IPS-18c (cell line): Measurements from ENCODE around the gene FCSK.
A peak's percentile ranks its signal among the peaks of the same experiment; 100 is the strongest.
"Not testable (repeated sequence)": the region's sequence is repeated elsewhere in the genome, so short reads cannot be mapped to it uniquely, and the experiment has no call there.

Source experiments
- H3K4me3 ChIP-seq: 2 replicates; pipeline ENCODE4 v1.7.0; 2013; ENCODE audit warnings: low read depth, mild to moderate bottlenecking, low read length, moderate library complexity; ENCODE audit not compliant: insufficient read depth
- H3K9me3 ChIP-seq: one replicate; pipeline ENCODE4 v1.6.1; 2013; ENCODE audit warnings: mild to moderate bottlenecking, low read length, moderate library complexity; ENCODE audit not compliant: control insufficient read depth, insufficient read depth

FCSK gene

DNA sequence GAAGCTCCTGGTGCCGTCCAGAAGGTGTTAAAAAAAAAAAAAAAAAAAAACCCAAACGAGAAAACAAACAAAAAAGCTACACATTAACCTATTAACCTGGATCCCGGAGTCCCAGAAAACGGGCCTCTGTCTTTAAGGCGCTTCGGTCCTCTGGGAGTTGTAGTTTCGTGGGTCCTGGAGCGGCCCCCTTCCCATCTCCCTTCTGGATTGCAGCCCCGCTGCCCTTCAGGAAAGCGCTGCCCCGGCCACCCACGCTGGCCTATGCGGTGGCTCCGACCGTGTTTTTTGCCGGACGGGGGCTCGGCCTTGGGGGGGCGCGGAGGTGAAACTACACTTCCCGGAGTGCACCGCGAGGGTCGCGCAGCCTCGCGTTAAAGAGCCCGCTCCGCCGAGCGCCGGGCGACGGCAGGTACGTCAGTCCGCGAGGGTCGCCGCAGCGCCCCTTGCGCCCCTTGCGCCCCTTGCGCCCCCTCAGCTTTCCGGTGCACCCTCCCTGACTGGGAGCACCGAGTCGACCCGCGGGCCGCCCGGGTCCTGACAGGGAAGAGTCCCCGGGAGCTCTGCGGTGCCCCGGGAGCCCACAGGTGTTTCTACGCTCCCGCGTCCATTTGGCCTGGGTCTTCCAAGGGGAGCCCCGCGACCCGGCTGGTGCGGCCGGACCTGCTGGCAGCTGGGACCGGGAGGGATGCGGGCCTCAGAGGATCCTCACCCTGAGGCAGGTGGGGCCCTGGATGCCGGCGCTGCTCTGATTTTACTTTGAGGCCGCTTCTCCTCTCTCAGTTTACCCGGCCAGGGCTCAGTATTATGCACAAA lies at the start of gene FCSK:
FCSK (plus strand) TSS at position 374 of the 813 bp plus-strand sequence. CDS start 8,596 bp downstream, outside the sequence.
- Histone ChIP-seq H3K9me3 (no peaks in the 10 kb centered on the region), H3K4me3 (peak within 1 kb of the TSS; percentile 86)

GRCh38 chr16:70406104-70406503 lies 48.3 kb upstream of the FCSK start:
- not testable (repeated sequence) for H3K9me3 ChIP-seq, H3K4me3 ChIP-seq

- Histone ChIP-seq H3K4me3 (no peak overlapping the region), H3K9me3 (no peaks in the 10 kb centered on the region)
These were observed 46.6 kb upstream of the FCSK start for GRCh38 chr16:70407811-70408274.

GRCh38 chr16:70410734-70411133 lies 43.7 kb upstream of the FCSK start:
- Histone ChIP-seq H3K9me3 (no peaks in the 10 kb centered on the region), H3K4me3 (no peak overlapping the region)

DNA sequence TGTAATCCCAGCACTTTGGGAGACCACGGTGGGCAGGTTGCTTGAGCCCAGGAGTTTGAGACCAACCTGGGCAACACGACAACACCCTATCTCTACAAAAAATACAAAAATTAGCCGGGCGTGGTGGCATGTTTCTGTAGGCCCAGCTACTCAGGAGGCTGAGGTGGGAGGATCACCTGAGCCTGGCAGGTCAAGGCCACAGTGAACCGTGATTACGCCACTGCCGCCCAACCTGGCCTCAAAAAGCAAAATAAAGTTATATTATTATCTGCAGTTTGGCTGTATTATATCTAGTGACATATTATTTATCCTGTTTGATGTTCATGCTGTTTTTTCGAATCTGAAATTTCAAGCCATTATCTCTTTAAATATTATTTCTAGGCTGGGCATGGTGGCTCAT lies 42.0 kb upstream of the FCSK start:
- no peak overlapping the region for H3K4me3 ChIP-seq
- H3K9me3 ChIP-seq = no peaks in the 10 kb centered on the region

- not testable (repeated sequence) for H3K4me3 ChIP-seq, H3K9me3 ChIP-seq
These were observed 40.8 kb upstream of the FCSK start for GRCh38 chr16:70413572-70413971.

- H3K4me3 ChIP-seq = no peak overlapping the region
These were observed 37.4 kb upstream of the FCSK start for GRCh38 chr16:70416748-70417616.

DNA sequence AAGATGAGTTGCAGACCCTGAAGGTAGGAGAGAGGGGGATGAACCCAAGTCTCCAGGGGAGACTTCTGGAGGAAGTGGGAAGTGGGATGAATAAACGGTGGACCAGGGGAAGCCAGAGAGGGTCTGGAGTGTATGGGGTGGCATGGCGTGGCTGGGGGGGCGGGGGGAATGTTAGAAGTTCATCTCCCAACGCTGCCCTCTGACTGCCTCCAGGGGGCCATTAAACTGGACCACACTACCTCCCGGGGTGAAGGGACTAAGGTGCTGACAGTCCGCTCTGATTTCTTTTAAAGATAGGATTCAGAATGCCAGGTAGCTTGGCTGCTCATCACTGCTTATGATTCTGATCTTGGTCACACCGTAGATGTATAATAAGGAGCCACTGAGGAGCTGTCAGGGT lies 36.7 kb upstream of the FCSK start:
- no peaks in the 10 kb centered on the region for H3K9me3 ChIP-seq
- H3K4me3 ChIP-seq = no peak overlapping the region

More at GRCh38 chr16:70416748-70417616, 37.4 kb upstream of the FCSK start:
- no peaks in the 10 kb centered on the region for H3K9me3 ChIP-seq

DNA sequence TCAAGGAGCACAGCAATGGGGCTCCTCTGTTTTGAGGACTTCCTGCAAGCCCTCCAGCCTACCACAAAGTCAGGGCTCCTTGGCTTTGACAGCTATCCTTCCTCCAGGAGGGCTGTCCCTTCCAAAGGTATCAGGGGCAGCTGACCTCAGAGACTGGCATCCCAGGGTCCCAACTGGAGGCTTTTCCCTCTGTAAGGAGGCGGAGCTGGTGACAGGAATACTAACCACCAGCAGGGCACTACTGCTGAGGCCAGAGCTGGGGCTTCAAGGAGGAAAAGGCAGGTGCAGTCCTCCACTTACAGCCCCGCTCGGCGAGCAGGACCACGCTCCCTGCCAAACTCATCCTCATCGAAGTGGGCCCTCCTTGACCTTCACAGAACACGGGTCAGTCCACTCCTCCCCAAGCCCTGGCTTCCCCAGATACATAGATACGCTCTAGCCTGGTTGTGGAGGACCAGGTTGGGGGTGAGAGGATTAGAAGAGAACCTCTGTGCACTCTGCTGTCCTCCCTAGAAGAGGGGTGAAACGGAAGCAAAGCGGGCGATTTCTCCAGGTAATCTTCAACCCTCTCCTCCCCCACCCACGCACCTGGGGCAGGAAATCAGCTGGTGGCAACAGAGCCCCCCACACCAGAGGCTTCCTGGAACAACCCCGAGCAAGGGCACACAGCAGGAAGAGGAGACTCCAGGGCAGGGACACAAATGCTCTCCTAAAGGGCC lies 36.0 kb upstream of the FCSK start:
- Histone ChIP-seq H3K9me3 (no peaks in the 10 kb centered on the region), H3K4me3 (no peak overlapping the region)

DNA sequence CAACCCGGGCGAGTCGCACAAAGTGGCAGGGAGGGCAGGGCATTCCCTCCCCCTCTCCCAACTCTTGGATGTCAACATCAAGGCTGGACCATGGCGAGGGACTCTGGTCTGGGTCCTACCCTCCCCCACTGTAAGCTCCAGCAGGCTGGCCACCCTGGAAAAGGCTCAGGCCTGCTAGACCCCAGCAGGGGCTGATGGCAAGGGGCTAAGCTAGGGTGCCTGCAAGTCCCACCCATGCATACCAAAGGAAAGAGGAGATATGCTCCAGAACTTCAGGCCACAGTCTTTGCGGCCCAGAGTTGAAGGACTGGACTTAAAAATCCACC lies 35.4 kb upstream of the FCSK start:
- H3K4me3 ChIP-seq = no peak overlapping the region
- no peaks in the 10 kb centered on the region for H3K9me3 ChIP-seq

GRCh38 chr16:70419384-70420327 lies 34.7 kb upstream of the FCSK start:
- Histone ChIP-seq H3K9me3 (no peaks in the 10 kb centered on the region), H3K4me3 (no peak overlapping the region)

GRCh38 chr16:70421014-70421413 lies 33.4 kb upstream of the FCSK start:
- no peak overlapping the region for H3K4me3 ChIP-seq
- H3K9me3 ChIP-seq = peaks cover 2% of the 10 kb centered on the region

DNA sequence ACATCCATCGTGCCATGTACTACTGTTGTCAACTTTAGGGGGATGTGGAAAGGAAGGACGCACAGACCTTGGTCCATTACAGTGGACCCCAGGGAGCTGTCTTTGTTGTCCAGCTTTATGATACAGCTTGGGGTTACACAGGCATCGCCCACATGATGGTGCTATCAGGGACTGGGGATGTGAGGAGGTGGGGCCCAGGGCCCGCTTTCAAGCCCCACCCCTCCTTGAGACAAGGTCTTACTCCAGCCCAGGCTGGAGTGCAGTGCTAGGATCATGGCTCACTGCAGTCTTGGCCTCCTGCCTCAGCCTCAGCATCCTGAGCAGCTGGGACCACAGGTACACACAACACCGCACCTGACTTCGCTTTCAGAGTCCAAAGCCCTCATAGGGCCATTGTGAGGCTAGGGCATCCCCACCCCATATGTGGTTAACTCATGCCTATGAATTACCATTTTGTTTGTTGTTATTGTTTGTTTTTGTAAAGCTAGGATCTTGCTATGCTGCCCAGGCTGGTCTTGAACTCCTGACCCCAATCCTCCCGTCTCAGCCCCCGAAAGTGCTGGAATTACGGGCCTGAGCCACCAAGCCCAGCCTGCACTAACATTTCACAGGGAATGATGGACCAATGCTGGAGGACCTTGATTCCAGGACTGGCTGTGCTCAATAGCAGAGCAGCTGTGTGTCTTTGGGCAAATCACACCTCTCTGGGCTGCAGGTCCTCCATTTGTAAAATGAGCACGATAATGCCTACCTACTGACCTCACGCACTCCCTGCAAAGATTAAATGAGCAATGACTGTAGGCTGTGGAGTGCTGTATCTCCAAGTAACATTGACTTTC lies 32.7 kb upstream of the FCSK start:
- no peak overlapping the region for H3K4me3 ChIP-seq
- H3K9me3 ChIP-seq = peaks cover 2% of the 10 kb centered on the region

GRCh38 chr16:70422543-70422942 lies 31.9 kb upstream of the FCSK start:
- peaks cover 2% of the 10 kb centered on the region for H3K9me3 ChIP-seq
- H3K4me3 ChIP-seq = no peak overlapping the region

DNA sequence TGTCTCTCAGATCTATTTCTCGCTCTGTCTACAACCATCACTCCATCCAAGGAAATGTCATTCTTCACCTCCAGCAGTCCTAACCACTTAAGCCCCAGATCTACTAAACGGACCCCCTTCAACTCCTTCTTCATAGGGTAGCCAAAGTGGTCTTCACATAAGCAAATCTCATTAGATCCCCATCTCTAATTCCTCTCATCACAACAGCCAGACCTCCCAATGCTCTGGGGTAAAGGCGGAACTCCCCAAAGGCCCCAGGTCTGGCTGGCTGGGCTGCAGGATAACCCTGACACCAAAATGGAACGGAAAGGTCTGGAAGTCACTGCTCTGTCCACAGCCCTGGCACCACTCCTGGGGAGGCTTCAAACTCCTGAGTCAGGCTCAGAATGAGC lies 26.6 kb upstream of the FCSK start:
- Histone ChIP-seq H3K4me3 (no peak overlapping the region), H3K9me3 (peaks cover 2% of the 10 kb centered on the region)
